NB4 (cell line): ENCODE data around the gene GAPVD1.
"Not testable (repeated sequence)": the region's sequence is repeated elsewhere in the genome, so short reads cannot be mapped to it uniquely, and the experiment has no call there.

Source experiments
- DNase-seq: peaks from one replicate; pipeline ENCODE4 v3.0.0; 2010; ENCODE audit warnings: low read depth
- H3K4me3 ChIP-seq: one replicate; pipeline ENCODE4 v1.5.1; 2011; ENCODE audit warnings: mild to moderate bottlenecking, low read depth, low read length, moderate library complexity
- MYC ChIP-seq: IDR thresholded peaks from 2 replicates; pipeline ENCODE4 v1.6.1; 2011; ENCODE audit warnings: low read depth, low read length
- POLR2A ChIP-seq: IDR thresholded peaks from 2 replicates; pipeline ENCODE4 v1.6.1; 2011; ENCODE audit warnings: mild to moderate bottlenecking; ENCODE audit not compliant: insufficient read length; ENCODE audit errors: extremely low read depth
- TF ChIP-seq, protein P1 (sequence below): IDR thresholded peaks from 2 replicates; pipeline ENCODE4 v1.6.1; 2011; ENCODE audit warnings: low read depth, low read length
- TF ChIP-seq, protein P2 (sequence below): IDR thresholded peaks from one replicate; pipeline ENCODE4 v1.5.1; 2012; ENCODE audit warnings: low read depth, low read length

Gene GAPVD1

DNA sequence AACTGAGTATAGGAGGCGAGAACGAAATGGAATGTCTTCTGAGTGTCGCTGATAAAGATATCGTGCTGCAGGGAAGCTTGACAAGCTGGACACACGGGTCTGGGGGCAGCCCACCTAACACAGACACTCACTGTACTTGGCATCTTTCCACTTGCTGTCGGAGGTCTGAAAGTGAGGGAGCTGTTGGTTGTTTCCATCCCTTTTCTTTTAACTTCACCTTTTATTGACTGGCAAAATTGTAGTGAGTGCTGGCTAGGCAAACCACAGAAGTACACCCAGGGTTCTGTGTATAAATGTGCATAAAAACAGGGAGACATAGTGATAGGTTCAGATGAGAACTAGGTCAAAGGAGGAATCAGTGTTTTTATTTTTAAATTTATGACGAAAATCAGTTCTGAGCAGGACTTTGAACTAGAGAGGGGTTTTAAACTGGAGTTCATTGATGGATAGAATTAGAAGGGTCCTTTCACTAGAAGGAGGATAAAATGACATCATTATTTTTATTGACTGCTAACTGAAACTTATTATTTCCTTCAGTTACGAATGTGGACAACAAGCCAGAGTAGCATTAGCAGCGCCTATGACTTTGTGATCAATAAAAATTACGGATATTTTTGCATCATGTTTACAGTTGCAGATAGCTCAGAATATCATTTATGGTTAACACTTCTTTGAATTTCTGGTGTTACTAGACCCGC lies 817 bp downstream of the GAPVD1 start:
- 0 out of 2 replicates have a peak, but pooled peaks have one; percentile 17 for TF ChIP-seq MYC
- TF ChIP-seq, protein P1, sequence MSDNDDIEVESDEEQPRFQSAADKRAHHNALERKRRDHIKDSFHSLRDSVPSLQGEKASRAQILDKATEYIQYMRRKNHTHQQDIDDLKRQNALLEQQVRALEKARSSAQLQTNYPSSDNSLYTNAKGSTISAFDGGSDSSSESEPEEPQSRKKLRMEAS = no peak
- no peak for TF ChIP-seq POLR2A
- H3K4me3 ChIP-seq = peak overlapping the region; percentile 93
- no peak for DNase-seq

- DNase-seq, H3K4me3 ChIP-seq: not testable (repeated sequence)
These were observed 2.4 kb downstream of the GAPVD1 start for GRCh38 chr9:125264068-125264467.

DNA sequence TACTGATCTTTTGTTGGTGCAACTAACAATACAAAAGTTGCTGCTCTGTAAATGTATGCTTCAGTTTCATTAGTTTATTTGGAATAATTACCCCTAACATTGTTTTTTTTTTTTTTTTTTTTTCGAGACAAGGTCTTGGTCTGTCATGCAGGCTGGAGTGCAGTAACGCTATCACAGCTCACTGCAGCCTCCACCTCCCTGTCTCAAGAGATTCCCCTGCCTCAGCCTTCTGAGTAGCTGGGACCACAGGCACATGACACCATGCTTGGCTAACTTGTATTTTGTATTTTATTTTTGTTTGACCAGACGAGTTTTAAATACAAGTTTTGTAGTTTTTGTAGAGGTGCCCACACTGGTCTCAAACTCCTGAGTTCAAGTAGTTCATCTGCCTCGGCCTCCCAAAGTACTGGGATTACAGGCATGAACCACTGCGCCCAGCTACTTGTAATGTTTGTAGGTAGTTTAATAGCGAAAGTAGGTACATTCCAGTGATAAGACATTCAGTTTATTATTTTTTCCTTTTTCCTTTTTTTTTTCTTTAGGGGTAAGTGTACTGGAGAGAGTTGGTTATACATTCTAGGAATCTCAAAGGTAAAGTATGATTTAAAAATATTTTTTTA lies 6.9 kb downstream of the GAPVD1 start:
- TF ChIP-seq, protein P2, sequence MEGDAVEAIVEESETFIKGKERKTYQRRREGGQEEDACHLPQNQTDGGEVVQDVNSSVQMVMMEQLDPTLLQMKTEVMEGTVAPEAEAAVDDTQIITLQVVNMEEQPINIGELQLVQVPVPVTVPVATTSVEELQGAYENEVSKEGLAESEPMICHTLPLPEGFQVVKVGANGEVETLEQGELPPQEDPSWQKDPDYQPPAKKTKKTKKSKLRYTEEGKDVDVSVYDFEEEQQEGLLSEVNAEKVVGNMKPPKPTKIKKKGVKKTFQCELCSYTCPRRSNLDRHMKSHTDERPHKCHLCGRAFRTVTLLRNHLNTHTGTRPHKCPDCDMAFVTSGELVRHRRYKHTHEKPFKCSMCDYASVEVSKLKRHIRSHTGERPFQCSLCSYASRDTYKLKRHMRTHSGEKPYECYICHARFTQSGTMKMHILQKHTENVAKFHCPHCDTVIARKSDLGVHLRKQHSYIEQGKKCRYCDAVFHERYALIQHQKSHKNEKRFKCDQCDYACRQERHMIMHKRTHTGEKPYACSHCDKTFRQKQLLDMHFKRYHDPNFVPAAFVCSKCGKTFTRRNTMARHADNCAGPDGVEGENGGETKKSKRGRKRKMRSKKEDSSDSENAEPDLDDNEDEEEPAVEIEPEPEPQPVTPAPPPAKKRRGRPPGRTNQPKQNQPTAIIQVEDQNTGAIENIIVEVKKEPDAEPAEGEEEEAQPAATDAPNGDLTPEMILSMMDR = no peak
- TF ChIP-seq MYC (no peak), POLR2A (no peak)
- H3K4me3 ChIP-seq = no peak overlapping the region
- no peak for DNase-seq

DNA sequence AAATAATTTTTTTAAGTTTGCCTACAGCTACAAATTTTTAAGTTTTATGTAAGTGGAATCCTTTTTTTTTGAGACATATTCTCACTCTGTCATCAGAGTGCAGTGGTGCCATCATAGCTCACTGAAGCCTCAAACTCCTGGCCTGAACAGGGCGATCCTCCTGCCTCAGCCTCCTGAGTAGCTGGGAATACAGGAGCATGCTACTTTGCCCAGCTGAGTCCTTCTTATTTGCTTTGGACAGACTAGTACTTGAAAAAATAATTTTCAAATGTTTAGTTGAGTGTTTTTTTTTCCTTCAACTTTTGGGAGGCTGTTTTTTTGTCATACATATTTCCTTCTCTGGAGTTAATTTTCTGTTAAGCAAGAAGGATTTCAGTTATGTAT lies 7.4 kb downstream of the GAPVD1 start:
- no peak overlapping the region for H3K4me3 ChIP-seq
- TF ChIP-seq, protein P2 = no peak
- TF ChIP-seq, protein P1 = no peak
- no peak for TF ChIP-seq POLR2A
- TF ChIP-seq MYC = no peak
- no peak for DNase-seq

GRCh38 chr9:125271081-125271480 lies 9.5 kb downstream of the GAPVD1 start:
- TF ChIP-seq, protein P2 = no peak
- TF ChIP-seq MYC (no peak), POLR2A (no peak)
- TF ChIP-seq, protein P1 = no peak
- no peak for DNase-seq
- no peak overlapping the region for H3K4me3 ChIP-seq

DNA sequence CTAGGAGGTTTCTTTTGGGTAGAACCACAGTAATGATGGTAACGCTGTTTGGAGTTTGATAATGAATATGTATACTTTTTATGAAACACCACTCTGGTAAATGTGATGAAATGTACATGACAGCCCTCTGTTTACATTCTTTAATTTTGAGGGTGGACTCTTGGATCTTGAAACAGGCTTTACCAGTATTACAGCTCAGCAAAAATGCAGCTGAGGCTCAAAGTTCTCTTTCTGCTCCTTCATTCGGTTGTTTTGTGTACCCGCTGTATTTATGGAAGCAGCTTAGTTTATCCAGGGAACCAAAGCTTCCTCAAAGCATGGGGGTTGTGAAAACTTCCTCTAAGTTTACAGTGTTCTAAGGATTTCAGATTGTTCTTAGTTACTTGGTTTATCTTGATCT lies 11.1 kb downstream of the GAPVD1 start:
- no peak for DNase-seq
- no peak overlapping the region for H3K4me3 ChIP-seq
- no peak for TF ChIP-seq MYC
- TF ChIP-seq, protein P2 = no peak
- TF ChIP-seq POLR2A = no peak
- TF ChIP-seq, protein P1 = no peak

DNA sequence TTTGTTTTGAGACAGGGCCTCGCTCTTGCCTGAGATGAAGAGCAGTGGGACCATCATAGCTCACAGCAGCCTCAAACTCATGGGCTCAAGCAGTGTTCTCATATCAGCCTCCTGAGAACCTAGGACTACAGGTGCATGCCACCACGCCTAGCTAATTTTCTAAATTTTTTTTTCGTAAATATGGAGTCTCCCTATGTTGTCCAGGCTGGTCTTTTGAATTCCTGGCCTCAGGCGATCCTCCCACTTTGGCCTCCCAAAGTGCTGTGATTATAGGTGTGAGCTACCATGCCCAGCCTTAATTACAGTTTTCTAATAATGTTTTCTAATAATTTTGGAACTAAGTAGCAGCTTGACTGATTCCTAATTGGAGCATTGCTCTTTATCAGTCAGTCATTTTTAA lies 15.1 kb downstream of the GAPVD1 start:
- no peak overlapping the region for H3K4me3 ChIP-seq
- TF ChIP-seq MYC = no peak
- TF ChIP-seq, protein P2 = no peak
- TF ChIP-seq, protein P1 = no peak
- no peak for TF ChIP-seq POLR2A
- no peak for DNase-seq
